ENCODE data around the gene RASSF1.
A peak's percentile ranks its signal among the peaks of the same experiment; 100 is the strongest.
"Not testable (repeated sequence)": the region's sequence is repeated elsewhere in the genome, so short reads cannot be mapped to it uniquely, and the experiment has no call there.

The RASSF1 gene

GRCh38 chr3:50290161-50290641 lies 50.4 kb downstream of the RASSF1 start:
- FAIRE-seq: no peak

GRCh38 chr3:50289130-50289529 lies 51.5 kb downstream of the RASSF1 start:
- DNase-seq (ENCODE audit: insufficient read length, low spot score): no peak
- FAIRE-seq: no peak

More at GRCh38 chr3:50290161-50290641, 50.4 kb downstream of the RASSF1 start:
- no peak for DNase-seq (ENCODE audit: insufficient read length, low spot score)

GRCh38 chr3:50288387-50289007 lies 52.1 kb downstream of the RASSF1 start:
- peak; percentile 33 for FAIRE-seq
- no peak for DNase-seq (ENCODE audit: insufficient read length, low spot score)

- no peak for FAIRE-seq
Measured at GRCh38 chr3:50287262-50287661, 53.4 kb downstream of the RASSF1 start.

GRCh38 chr3:50286322-50287227 lies 54.1 kb downstream of the RASSF1 start:
- DNase-seq (ENCODE audit: insufficient read length, low spot score): no peak
- no peak for FAIRE-seq

More at GRCh38 chr3:50287262-50287661, 53.4 kb downstream of the RASSF1 start:
- no peak for DNase-seq (ENCODE audit: insufficient read length, low spot score)

- DNase-seq (ENCODE audit: insufficient read length, low spot score); FAIRE-seq: not testable (repeated sequence)
Measured at GRCh38 chr3:50284121-50284520, 56.5 kb downstream of the RASSF1 start.

Data from HTR-8/SVneo (cell line).